ENCODE results near the gene OS9. TPM values are rescaled to one million over a fixed set of nuclear protein-coding genes. Genes with fewer than 3 reads are reported as not detected.

Gene OS9
- total RNA-seq, 1 experiment from 2014 or later: 72.6 TPM

DNA sequence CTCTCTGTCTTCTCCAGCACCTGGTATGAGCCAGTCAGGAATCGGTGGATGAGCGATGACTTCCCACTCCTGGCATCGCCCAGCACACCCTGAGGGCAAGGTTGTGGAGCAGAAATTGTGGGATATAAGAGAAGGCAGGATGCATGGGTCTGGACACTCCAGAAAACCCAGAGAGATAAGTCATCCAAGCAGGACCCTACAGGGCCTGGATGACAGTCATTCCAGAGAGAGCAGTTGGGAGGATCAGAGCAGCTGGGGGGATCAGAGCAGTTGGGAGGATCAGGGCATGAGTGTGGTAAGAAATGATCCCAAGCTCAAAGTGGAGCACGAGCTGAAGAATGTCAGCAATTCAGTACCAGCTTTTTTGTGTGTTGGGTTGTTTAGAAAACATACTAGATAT is 40.7 kb downstream of the OS9 start:
- no peaks in the 10 kb centered on the region for H3K9me2 ChIP-seq (replicated peaks; ENCODE audit: insufficient read depth, low read length)

DNA sequence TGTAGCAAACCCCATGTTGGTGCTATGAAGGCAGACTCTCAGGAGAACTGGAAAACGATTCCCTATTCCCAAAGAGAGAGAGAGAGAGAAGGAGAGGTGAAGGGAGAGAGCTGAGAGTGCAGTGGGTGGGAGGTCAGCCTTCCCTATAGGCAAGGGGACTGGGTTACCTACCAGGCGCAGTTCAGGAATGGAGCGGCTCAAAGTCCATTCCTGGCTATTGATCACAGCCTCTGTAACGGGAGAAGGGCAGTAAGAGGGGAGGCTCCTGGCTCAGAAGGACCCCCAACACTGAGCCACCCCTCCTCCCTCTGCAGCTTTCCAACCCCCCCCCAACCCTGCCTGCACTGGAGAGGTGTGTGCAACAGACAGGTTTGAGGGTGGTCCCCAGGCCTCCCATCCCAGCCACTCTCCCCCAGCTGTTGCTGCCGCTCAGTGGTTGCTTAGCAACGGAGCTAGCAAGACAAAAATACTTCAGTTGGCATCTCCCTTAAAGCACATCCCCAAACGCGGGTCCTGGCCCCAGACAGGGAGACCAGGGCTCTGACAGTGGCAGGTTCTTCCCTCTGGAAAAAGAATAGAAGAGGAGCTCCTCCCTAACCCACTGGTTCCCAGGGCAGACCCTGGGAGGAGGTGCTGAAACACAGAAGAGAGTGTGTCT is 41.4 kb downstream of the OS9 start:
- H3K9ac ChIP-seq (ENCODE audit: low read length): no peak overlapping the region
- H2AFZ ChIP-seq (ENCODE audit: low read length): no peak overlapping the region
- peaks cover 15% of the 10 kb centered on the region for H3K79me2 ChIP-seq (ENCODE audit: low read length)
- no peaks in the 10 kb centered on the region for H3K27me3 ChIP-seq (ENCODE audit: low read length)
- no peaks in the 10 kb centered on the region for H3K9me3 ChIP-seq (ENCODE audit: low read length)
- H3K4me3 ChIP-seq (ENCODE audit: low read length): no peak overlapping the region
- no peak overlapping the region for H3K4me2 ChIP-seq (ENCODE audit: low read depth, low read length, poor library complexity, severe bottlenecking)
- peaks cover 2% of the 10 kb centered on the region; the same call in 1 of the 2 replicates for H3K36me3 ChIP-seq (ENCODE audit: insufficient read depth, low read length)
- no peaks in the 10 kb centered on the region for H3K9me2 ChIP-seq (replicated peaks; ENCODE audit: insufficient read depth, low read length)
- H4K20me1 ChIP-seq (ENCODE audit: insufficient read depth, low read depth, low read length): no peaks in the 10 kb centered on the region
- no peak for DNase-seq
- H3K4me1 ChIP-seq (ENCODE audit: low read length): peaks cover 7% of the 10 kb centered on the region
- H3K27ac ChIP-seq (ENCODE audit: low read length): no peak overlapping the region

More for the DNA sequence above, 40.7 kb downstream of the OS9 start:
- H3K4me2 ChIP-seq (ENCODE audit: low read depth, low read length, poor library complexity, severe bottlenecking): no peak overlapping the region
- peaks cover 8% of the 10 kb centered on the region for H3K79me2 ChIP-seq (ENCODE audit: low read length)
- H3K36me3 ChIP-seq (ENCODE audit: insufficient read depth, low read length): peaks cover 5% of the 10 kb centered on the region; the same call in 1 of the 2 replicates
- H3K27ac ChIP-seq (ENCODE audit: low read length): no peak overlapping the region
- H3K27me3 ChIP-seq (ENCODE audit: low read length): no peaks in the 10 kb centered on the region
- no peak overlapping the region for H2AFZ ChIP-seq (ENCODE audit: low read length)
- H3K4me1 ChIP-seq (ENCODE audit: low read length): no peaks in the 10 kb centered on the region
- no peak for DNase-seq
- H3K9me3 ChIP-seq (ENCODE audit: low read length): no peaks in the 10 kb centered on the region
- no peak overlapping the region for H3K9ac ChIP-seq (ENCODE audit: low read length)
- H3K4me3 ChIP-seq (ENCODE audit: low read length): no peak overlapping the region
- no peaks in the 10 kb centered on the region for H4K20me1 ChIP-seq (ENCODE audit: insufficient read depth, low read depth, low read length)

DNA sequence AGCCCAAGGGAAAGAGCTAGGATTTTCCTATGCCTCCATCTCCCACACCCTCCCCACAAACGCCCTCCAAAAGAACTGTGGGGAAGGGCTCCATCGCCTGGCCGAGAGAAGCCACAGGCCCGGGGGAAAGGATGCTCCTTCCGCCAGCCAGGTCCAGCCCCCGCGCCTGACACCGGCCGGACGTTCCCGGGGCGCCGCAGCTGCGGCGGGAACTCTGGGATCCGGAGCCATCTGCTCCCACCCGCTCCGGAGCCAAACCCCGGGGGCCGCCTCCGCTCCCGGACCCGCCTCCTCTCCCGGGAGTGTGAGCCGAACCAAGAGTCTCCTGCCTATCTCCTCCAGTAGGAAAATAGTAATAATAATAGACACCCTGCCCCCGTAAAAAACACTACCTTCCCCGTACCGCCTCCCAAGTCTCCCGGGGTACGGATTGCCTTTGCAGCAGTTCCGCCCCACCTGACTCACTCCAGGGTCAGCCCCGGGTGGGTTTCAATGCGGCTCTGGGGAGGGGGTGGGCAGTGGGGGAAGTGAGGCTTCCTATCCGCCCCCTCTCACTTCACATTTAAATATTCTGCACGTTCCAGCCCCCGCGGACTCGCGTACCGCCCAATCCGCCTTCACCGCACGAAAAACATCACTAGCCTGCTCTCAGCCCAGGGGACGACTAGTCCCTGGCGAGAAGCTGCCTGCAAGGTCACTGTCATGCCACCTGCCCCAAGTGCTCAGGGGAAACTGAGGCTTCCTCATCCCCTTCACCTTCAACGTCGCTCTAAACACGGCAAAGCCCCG is 42.2 kb downstream of the OS9 start:
- no peaks in the 10 kb centered on the region for H4K20me1 ChIP-seq (ENCODE audit: insufficient read depth, low read depth, low read length)
- H3K9ac ChIP-seq (ENCODE audit: low read length): no peak overlapping the region
- H3K36me3 ChIP-seq (ENCODE audit: insufficient read depth, low read length): no peaks in the 10 kb centered on the region
- no peak for DNase-seq
- H3K27me3 ChIP-seq (ENCODE audit: low read length): no peaks in the 10 kb centered on the region
- H3K9me2 ChIP-seq (replicated peaks; ENCODE audit: insufficient read depth, low read length): no peaks in the 10 kb centered on the region
- H3K4me1 ChIP-seq (ENCODE audit: low read length): peaks cover 15% of the 10 kb centered on the region
- peaks cover 22% of the 10 kb centered on the region for H3K79me2 ChIP-seq (ENCODE audit: low read length)
- H2AFZ ChIP-seq (ENCODE audit: low read length): no peak overlapping the region
- no peak overlapping the region for H3K27ac ChIP-seq (ENCODE audit: low read length)
- no peak overlapping the region for H3K4me2 ChIP-seq (ENCODE audit: low read depth, low read length, poor library complexity, severe bottlenecking)
- no peaks in the 10 kb centered on the region for H3K9me3 ChIP-seq (ENCODE audit: low read length)
- H3K4me3 ChIP-seq (ENCODE audit: low read length): no peak overlapping the region

DNA sequence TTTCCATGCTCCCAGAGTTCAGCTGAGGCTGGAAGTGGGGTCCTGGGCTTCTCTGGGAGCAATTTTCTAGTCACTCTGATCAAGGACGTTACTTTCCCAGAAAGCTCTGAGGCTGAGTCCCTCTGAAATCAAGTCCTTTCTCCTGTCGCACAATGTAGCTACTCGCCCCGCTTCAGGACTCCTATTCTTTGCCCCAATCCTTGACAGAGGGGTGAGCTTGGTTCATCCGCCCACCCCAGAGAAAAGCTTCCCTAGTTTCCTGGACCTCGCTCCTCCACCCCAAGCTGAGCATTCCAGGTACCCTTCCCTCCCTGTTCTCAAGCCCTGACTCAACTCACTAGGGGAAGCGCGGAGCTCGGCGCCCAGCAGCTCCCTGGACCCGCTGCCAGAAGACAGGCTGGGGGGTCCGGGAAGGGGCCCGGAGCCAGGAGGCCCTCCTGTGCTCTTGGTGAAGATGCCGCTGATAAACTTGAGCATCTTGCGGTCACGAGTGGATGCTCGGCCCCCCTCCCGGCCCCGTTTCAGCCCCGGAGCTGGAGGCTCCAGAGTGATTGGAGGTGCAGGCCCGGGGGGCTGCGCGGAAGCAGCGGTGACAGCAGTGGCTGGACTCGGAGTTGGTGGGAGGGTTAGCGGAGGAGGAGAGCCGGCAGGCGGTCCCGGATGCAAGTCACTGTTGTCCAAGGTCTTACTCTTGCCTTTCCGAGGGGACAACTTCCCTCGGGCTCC is 43.0 kb downstream of the OS9 start:
- Histone ChIP-seq H3K4me3 (ENCODE audit: low read length) (no peak overlapping the region), H3K27me3 (ENCODE audit: low read length) (no peaks in the 10 kb centered on the region), H3K4me2 (ENCODE audit: low read depth, low read length, poor library complexity, severe bottlenecking) (no peak overlapping the region), H3K9me2 (replicated peaks; ENCODE audit: insufficient read depth, low read length) (no peaks in the 10 kb centered on the region), H4K20me1 (ENCODE audit: insufficient read depth, low read depth, low read length) (no peaks in the 10 kb centered on the region), H2AFZ (ENCODE audit: low read length) (no peak overlapping the region), H3K36me3 (ENCODE audit: insufficient read depth, low read length) (no peaks in the 10 kb centered on the region), H3K9ac (ENCODE audit: low read length) (no peak overlapping the region), H3K9me3 (ENCODE audit: low read length) (no peaks in the 10 kb centered on the region), H3K4me1 (ENCODE audit: low read length) (peaks cover 19% of the 10 kb centered on the region), H3K27ac (ENCODE audit: low read length) (no peak overlapping the region), H3K79me2 (ENCODE audit: low read length) (peaks cover 30% of the 10 kb centered on the region)
- no peak for DNase-seq

DNA sequence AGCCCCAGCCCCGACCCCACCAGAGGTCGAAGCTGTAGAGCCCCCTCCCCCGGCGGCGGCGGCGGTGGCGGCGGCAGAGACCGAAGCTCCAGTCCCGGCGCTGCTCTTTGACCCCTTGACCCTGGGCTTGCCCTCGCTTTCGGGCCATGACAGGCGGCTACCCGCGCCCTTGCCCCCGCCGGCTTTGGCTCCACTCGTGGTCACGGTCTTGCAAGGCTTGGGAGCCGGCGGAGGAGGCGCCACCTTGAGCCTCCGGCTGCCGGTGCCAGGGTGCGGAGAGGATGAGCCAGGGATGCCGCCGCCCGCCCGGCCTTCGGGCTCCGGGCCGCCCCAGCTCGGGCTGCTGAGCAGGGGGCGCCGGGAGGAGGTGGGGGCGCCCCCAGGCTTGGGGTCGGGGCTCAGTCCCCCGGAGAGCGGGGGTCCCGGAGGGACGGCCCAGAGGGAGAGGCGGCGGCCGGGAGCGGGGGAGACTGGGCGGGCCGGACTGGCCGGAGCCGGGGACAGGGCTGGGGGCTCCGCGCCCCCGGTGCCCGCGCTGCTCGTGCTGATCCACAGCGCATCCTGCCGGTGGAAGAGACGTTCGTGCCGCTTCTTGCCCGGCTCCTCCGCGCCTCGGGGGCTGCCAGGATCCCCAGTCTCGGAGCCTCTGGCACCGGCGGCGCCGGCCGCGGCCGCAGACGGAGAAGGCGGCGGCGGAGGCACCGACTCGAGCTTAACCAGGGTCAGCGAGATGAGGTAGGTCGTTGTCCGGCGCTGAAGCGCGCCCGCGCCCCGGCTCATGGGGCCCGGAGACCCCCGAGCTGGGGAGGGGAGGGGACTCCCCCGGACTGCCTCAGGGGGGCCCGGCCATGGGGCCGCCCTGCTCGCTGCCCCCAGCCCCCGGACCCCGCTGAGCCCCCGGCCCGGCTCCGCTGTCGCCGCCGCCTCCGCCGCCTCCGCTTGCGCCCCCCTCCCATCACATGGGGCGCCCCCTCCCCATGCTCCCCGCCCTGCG is 43.8 kb downstream of the OS9 start:
- Histone ChIP-seq H3K79me2 (ENCODE audit: low read length) (peaks cover 30% of the 10 kb centered on the region), H3K27me3 (ENCODE audit: low read length) (no peaks in the 10 kb centered on the region), H3K4me1 (ENCODE audit: low read length) (peaks cover 26% of the 10 kb centered on the region), H3K9me3 (ENCODE audit: low read length) (no peaks in the 10 kb centered on the region), H3K4me3 (ENCODE audit: low read length) (no peak overlapping the region), H3K9ac (ENCODE audit: low read length) (no peak overlapping the region), H3K4me2 (ENCODE audit: low read depth, low read length, poor library complexity, severe bottlenecking) (no peak overlapping the region), H3K27ac (ENCODE audit: low read length) (no peak overlapping the region), H3K9me2 (replicated peaks; ENCODE audit: insufficient read depth, low read length) (no peaks in the 10 kb centered on the region), H3K36me3 (ENCODE audit: insufficient read depth, low read length) (no peaks in the 10 kb centered on the region), H2AFZ (ENCODE audit: low read length) (no peak overlapping the region), H4K20me1 (ENCODE audit: insufficient read depth, low read depth, low read length) (no peaks in the 10 kb centered on the region)
- DNase-seq: no peak

DNA sequence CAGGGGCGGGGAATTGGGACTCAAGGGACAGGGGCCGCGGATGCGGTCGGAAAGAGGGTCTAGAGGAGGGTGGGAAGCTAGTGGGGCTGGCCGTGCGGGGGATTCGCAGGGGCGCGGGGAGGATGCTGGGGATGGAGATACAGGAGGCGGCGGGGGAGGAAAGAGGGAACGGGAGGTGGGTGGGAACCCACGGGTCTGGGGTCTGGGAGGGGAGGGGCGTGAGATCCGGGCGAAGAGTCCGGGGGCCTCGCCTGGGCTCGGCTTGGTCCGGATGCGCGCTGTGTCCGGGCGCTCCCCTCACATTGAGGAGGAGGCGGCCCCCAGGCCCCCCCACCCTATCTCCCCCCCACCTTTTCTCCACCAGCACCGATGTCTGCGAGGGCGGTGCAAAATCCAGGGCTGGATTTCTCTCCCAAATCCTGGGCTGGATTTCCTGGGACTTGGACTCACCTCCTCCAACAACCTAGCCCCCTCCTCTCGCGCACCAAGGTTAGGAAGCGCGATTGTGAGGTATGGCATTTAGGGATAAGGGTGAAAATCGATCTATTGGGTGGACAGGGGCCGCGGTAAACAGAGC is 44.8 kb downstream of the OS9 start, which contains the start of gene AGAP2:
Gene AGAP2, minus strand, starts transcription at position 82 of the 577 bp plus-strand sequence. CDS start 496 bp downstream, outside the sequence.
- Histone ChIP-seq H2AFZ (ENCODE audit: low read length) (no peak within 1 kb of the TSS), H3K27me3 (ENCODE audit: low read length) (no peaks in the 10 kb centered on the region), H3K9me2 (replicated peaks; ENCODE audit: insufficient read depth, low read length) (no peaks in the 10 kb centered on the region), H3K4me1 (ENCODE audit: low read length) (peaks cover 32% of the 10 kb centered on the region), H3K9ac (ENCODE audit: low read length) (no peak within 1 kb of the TSS), H3K4me3 (ENCODE audit: low read length) (no peak within 1 kb of the TSS), H4K20me1 (ENCODE audit: insufficient read depth, low read depth, low read length) (no peaks in the 10 kb centered on the region), H3K4me2 (ENCODE audit: low read depth, low read length, poor library complexity, severe bottlenecking) (no peak within 1 kb of the TSS), H3K79me2 (ENCODE audit: low read length) (peaks cover 30% of the 10 kb centered on the region), H3K27ac (ENCODE audit: low read length) (no peak within 1 kb of the TSS), H3K9me3 (ENCODE audit: low read length) (no peaks in the 10 kb centered on the region), H3K36me3 (ENCODE audit: insufficient read depth, low read length) (no peaks in the 10 kb centered on the region)
- no peak for DNase-seq

DNA sequence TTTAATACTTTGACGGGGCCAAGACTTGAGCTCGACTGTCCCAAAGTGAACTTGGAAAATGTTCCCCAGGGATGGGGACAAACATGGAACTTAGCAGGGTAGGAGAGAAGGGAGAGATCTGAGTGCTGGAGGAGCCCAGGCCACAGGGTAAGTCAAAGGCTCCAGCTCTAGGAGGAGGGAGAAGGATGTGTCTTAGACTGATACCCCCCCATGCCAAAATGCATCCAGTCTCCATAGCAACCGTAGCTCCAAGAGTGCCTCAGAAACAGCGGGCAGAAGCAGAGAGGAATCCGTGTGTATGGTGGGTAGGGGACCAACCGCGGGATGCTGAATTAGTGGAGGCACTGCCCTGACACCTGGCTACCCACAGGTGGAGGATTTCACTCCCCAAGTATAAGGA is 45.5 kb downstream of the OS9 start:
- Histone ChIP-seq H3K4me3 (ENCODE audit: low read length) (no peak overlapping the region), H3K9me2 (replicated peaks; ENCODE audit: insufficient read depth, low read length) (no peaks in the 10 kb centered on the region), H2AFZ (ENCODE audit: low read length) (no peak overlapping the region), H4K20me1 (ENCODE audit: insufficient read depth, low read depth, low read length) (no peaks in the 10 kb centered on the region), H3K36me3 (ENCODE audit: insufficient read depth, low read length) (no peaks in the 10 kb centered on the region), H3K4me2 (ENCODE audit: low read depth, low read length, poor library complexity, severe bottlenecking) (no peak overlapping the region), H3K79me2 (ENCODE audit: low read length) (peaks cover 30% of the 10 kb centered on the region), H3K27ac (ENCODE audit: low read length) (no peak overlapping the region), H3K4me1 (ENCODE audit: low read length) (peaks cover 38% of the 10 kb centered on the region), H3K9ac (ENCODE audit: low read length) (no peak overlapping the region), H3K27me3 (ENCODE audit: low read length) (no peaks in the 10 kb centered on the region), H3K9me3 (ENCODE audit: low read length) (no peaks in the 10 kb centered on the region)
- no peak for DNase-seq
